ENCODE measurements around the gene STAB2.

STAB2 gene

GRCh38 chr12:103654816-103655215, 67.7 kb downstream of the STAB2 start:
- no peak for ATAC-seq

GRCh38 chr12:103656291-103656690, 69.2 kb downstream of the STAB2 start:
- no peak for ATAC-seq

GRCh38 chr12:103657331-103657730, 70.3 kb downstream of the STAB2 start:
- ATAC-seq = no peak

GRCh38 chr12:103664626-103665025, 77.6 kb downstream of the STAB2 start:
- no peak for ATAC-seq

GRCh38 chr12:103665971-103666370, 78.9 kb downstream of the STAB2 start:
- no peak for ATAC-seq

- ATAC-seq = no peak
Observed at GRCh38 chr12:103667125-103667524, 80.1 kb downstream of the STAB2 start.

- no peak for ATAC-seq
Observed at GRCh38 chr12:103668520-103668919, 81.4 kb downstream of the STAB2 start.

- no peak for ATAC-seq
Observed at GRCh38 chr12:103671367-103671766, 84.3 kb downstream of the STAB2 start.

GRCh38 chr12:103672401-103673119, 85.5 kb downstream of the STAB2 start:
- ATAC-seq = no peak

- ATAC-seq = no peak
Observed at GRCh38 chr12:103673487-103673886, 86.4 kb downstream of the STAB2 start.

GRCh38 chr12:103673891-103674375, 86.9 kb downstream of the STAB2 start:
- no peak for ATAC-seq

- ATAC-seq = no peak
Observed at GRCh38 chr12:103676893-103677292, 89.8 kb downstream of the STAB2 start.

GRCh38 chr12:103677341-103677740, 90.3 kb downstream of the STAB2 start:
- no peak for ATAC-seq

GRCh38 chr12:103677905-103678304, 90.8 kb downstream of the STAB2 start:
- ATAC-seq = no peak

GRCh38 chr12:103679421-103680170, 92.5 kb downstream of the STAB2 start:
- ATAC-seq = no peak

- no peak for ATAC-seq
Observed at GRCh38 chr12:103680591-103681141, 93.6 kb downstream of the STAB2 start.

- no peak for ATAC-seq
Observed at GRCh38 chr12:103686026-103686425, 99.0 kb downstream of the STAB2 start.

GRCh38 chr12:103687253-103687652, 100.2 kb downstream of the STAB2 start:
- ATAC-seq = no peak

GRCh38 chr12:103688376-103689063, 101.4 kb downstream of the STAB2 start:
- ATAC-seq = no peak

GRCh38 chr12:103690426-103690825, 103.4 kb downstream of the STAB2 start:
- ATAC-seq = no peak

- no peak for ATAC-seq
Observed at GRCh38 chr12:103691063-103691462, 104.0 kb downstream of the STAB2 start.

- no peak for ATAC-seq
Observed at GRCh38 chr12:103696101-103696500, 109.0 kb downstream of the STAB2 start.
